Measurements from ENCODE around the gene PRSS8.

- no peak for TF ChIP-seq CTCF (conservative IDR thresholded peaks at IDR 0.05; ENCODE audit: low read length)
- TF ChIP-seq EZH2phosphoT487 (IDR thresholded peaks at IDR 0.05; ENCODE audit: borderline replicate concordance), result no peak
Measured at GRCh38 chr16:31111881-31112466, 23.6 kb downstream of the PRSS8 start.
